Activated CD8-positive, alpha-beta T cell treated with anti-CD3 and anti-CD28 coated beads, Interleukin-2, amount 10 ng/mL, durations not matched to agents 7 days and 5 days (primary cell): ENCODE results near the gene CTSW. TPM values are rescaled to one million over a fixed set of nuclear protein-coding genes. Genes with fewer than 3 reads are reported as not detected.
"Not testable (repeated sequence)": the region's sequence is repeated elsewhere in the genome, so short reads cannot be mapped to it uniquely, and the experiment has no call there.

Experiments
- ATAC-seq: fragments of 150-1000 bp; cut with Tn5 transposase; one replicate; pipeline ENCODE4 v1.10.0; 2021; ENCODE audit warnings: moderate library complexity
- CTCF ChIA-PET: fragments of 350-600 bp; sonication (Branson Sonifier 250); formaldehyde crosslinking; loops from one replicate; lab custom pipeline; 2021; ENCODE audit warnings: antibody characterized with exemption; lab: Charles Lee
- POLR2A ChIA-PET: fragments of 350-600 bp; sonication (Branson Sonifier 250); formaldehyde crosslinking; loops from one replicate; lab custom pipeline; 2021; ENCODE audit warnings: antibody characterized with exemption; lab: Charles Lee
- DNase-seq: peaks from one replicate; pipeline ENCODE4 v3.0.0-alpha.2; 2020
- H3K27ac Mint-ChIP-seq: one replicate; pipeline ENCODE4 v1.8.0; 2021; ENCODE audit warnings: mild to moderate bottlenecking, mixed read lengths
- H3K27me3 Mint-ChIP-seq: one replicate; pipeline ENCODE4 v1.8.0; 2021; ENCODE audit warnings: low read depth, mixed read lengths
- H3K36me3 Mint-ChIP-seq: one replicate; pipeline ENCODE4 v1.8.0; 2021; ENCODE audit warnings: low read depth, mixed read lengths
- H3K4me1 Mint-ChIP-seq: one replicate; pipeline ENCODE4 v1.8.0; 2021; ENCODE audit warnings: low read depth, mixed read lengths
- H3K4me3 Mint-ChIP-seq: one replicate; pipeline ENCODE4 v1.8.0; 2021; ENCODE audit warnings: mild to moderate bottlenecking, mixed read lengths
- H3K9me3 Mint-ChIP-seq: one replicate; pipeline ENCODE4 v1.8.0; 2022; ENCODE audit warnings: mixed read lengths; ENCODE audit not compliant: insufficient read depth
- total RNA-seq, 2 experiments: library from RNA; stranded (reverse); gene quantifications; one replicate each; pipeline ENCODE4 v1.2.3, GENCODE V29; 2021

The CTSW gene
- total RNA-seq, 2 experiments from 2014 or later = 381 to 413 TPM

GRCh38 chr11:65886826-65887722 lies 7.4 kb downstream of the CTSW start:
- Mint-ChIP-seq H3K4me3 (peak overlapping the region; percentile 98), H3K4me1 (peaks cover 69% of the 10 kb centered on the region), H3K36me3 (peaks cover 49% of the 10 kb centered on the region), H3K9me3 (no peaks in the 10 kb centered on the region), H3K27me3 (no peaks in the 10 kb centered on the region), H3K27ac (peak overlapping the region; percentile 96)
- no peak for ATAC-seq
- POLR2A ChIA-PET = interaction anchor here (0.5 to 19.3 kb wide), 3 partner anchors 33 to 86 kb away, joined by 3 to 305 read pairs (median 3); partner anchors contain the start of genes CFL1 and MUS81
- DNase-seq = no peak
- CTCF ChIA-PET = interaction anchor here (0.7 to 19.5 kb wide), 23 partner anchors 9 to 175 kb away, joined by 3 to 584 read pairs (median 7); partner anchors contain the start of genes AP5B1, C11orf68, CFL1 and EFEMP2

- Mint-ChIP-seq H3K9me3 (no peaks in the 10 kb centered on the region), H3K36me3 (peaks cover 51% of the 10 kb centered on the region), H3K4me1 (peaks cover 69% of the 10 kb centered on the region), H3K4me3 (peak overlapping the region; percentile 98), H3K27ac (peak overlapping the region; percentile 96), H3K27me3 (no peaks in the 10 kb centered on the region)
- ChIA-PET POLR2A (interaction anchor here (0.6 to 19.3 kb wide), 12 partner anchors 8 to 115 kb away, joined by 3 to 305 read pairs (median 6); partner anchors contain the start of genes BANF1, CFL1, CTSW and EIF1AD), CTCF (interaction anchor here (0.8 to 19.5 kb wide), 34 partner anchors 8 to 183 kb away, joined by 3 to 584 read pairs (median 6); partner anchors contain the start of genes AP5B1, BANF1, C11orf68 and CFL1)
- ATAC-seq = no peak
- no peak for DNase-seq
Observed at GRCh38 chr11:65887723-65888162, 8.1 kb downstream of the CTSW start.

GRCh38 chr11:65888163-65888814 lies 8.7 kb downstream of the CTSW start, which contains the start of gene FIBP:
Gene FIBP (minus strand): TSS chr11:65888471. CDS start chr11:65888418, 53 bp downstream.
- ATAC-seq = peak; percentile 62
- POLR2A ChIA-PET = interaction anchor here (0.8 to 19.3 kb wide), 12 partner anchors 8 to 114 kb away, joined by 3 to 305 read pairs (median 8); partner anchors contain the start of genes BANF1, C11orf68, CFL1 and CTSW

GRCh38 chr11:65890324-65891218 lies 10.9 kb downstream of the CTSW start, which contains the start of gene CCDC85B:
Gene CCDC85B (plus strand): TSS chr11:65890673. CDS start chr11:65890784, 111 bp downstream.
- H3K4me3 Mint-ChIP-seq = peak within 1 kb of the TSS; percentile 98
- no peaks in the 10 kb centered on the region for H3K27me3 Mint-ChIP-seq
- H3K4me1 Mint-ChIP-seq = peaks cover 64% of the 10 kb centered on the region
- H3K27ac Mint-ChIP-seq = peak within 1 kb of the TSS; percentile 96
- POLR2A ChIA-PET = interaction anchor here (0.6 to 19.3 kb wide), 30 partner anchors 11 to 472 kb away, joined by 3 to 305 read pairs (median 4); partner anchors contain the start of genes BANF1, C11orf68, CFL1 and CTSW
- no peaks in the 10 kb centered on the region for H3K9me3 Mint-ChIP-seq
- DNase-seq (peak; percentile 99), ATAC-seq (peak; percentile 72)
- H3K36me3 Mint-ChIP-seq = peaks cover 30% of the 10 kb centered on the region
- CTCF ChIA-PET = interaction anchor here (0.6 to 19.5 kb wide), 30 partner anchors 7 to 575 kb away, joined by 3 to 584 read pairs (median 8); partner anchors contain the start of genes AP5B1, BANF1, C11orf68 and CFL1

More at GRCh38 chr11:65888163-65888814, 8.7 kb downstream of the CTSW start, which contains the start of gene FIBP:
- H3K9me3 Mint-ChIP-seq = no peaks in the 10 kb centered on the region
- peaks cover 70% of the 10 kb centered on the region for H3K4me1 Mint-ChIP-seq
- CTCF ChIA-PET = interaction anchor here (0.7 to 19.5 kb wide), 36 partner anchors 9 to 313 kb away, joined by 3 to 584 read pairs (median 6); partner anchors contain the start of genes AP5B1, BANF1, C11orf68 and CFL1
- H3K27me3 Mint-ChIP-seq = no peaks in the 10 kb centered on the region
- H3K36me3 Mint-ChIP-seq = peaks cover 47% of the 10 kb centered on the region
- peak within 1 kb of the TSS; percentile 96 for H3K27ac Mint-ChIP-seq
- peak; percentile 98 for DNase-seq
- peak within 1 kb of the TSS; percentile 98 for H3K4me3 Mint-ChIP-seq

GRCh38 chr11:65891219-65892136 lies 11.8 kb downstream of the CTSW start:
- Mint-ChIP-seq H3K36me3 (peaks cover 31% of the 10 kb centered on the region), H3K27me3 (no peaks in the 10 kb centered on the region), H3K27ac (peak overlapping the region; percentile 85), H3K4me1 (peaks cover 67% of the 10 kb centered on the region), H3K4me3 (peak overlapping the region; percentile 98), H3K9me3 (no peaks in the 10 kb centered on the region)
- DNase-seq = peak; percentile 60
- CTCF ChIA-PET = interaction anchor here (0.8 to 19.5 kb wide), 23 partner anchors 6 to 424 kb away, joined by 3 to 584 read pairs (median 15); partner anchors contain the start of genes AP5B1, BANF1, C11orf68 and CFL1
- POLR2A ChIA-PET = interaction anchor here (0.6 to 19.3 kb wide), 27 partner anchors 10 to 1203 kb away, joined by 3 to 305 read pairs (median 5); partner anchors contain the start of genes BANF1, C11orf68, CFL1 and CTSW
- ATAC-seq = no peak

GRCh38 chr11:65892137-65892540 lies 12.5 kb downstream of the CTSW start:
- ChIA-PET POLR2A (interaction anchor here (0.9 to 19.3 kb wide), 4 partner anchors 9 to 110 kb away, joined by 3 to 305 read pairs (median 34); partner anchors contain the start of genes BANF1, CFL1, EIF1AD and FOSL1), CTCF (interaction anchor here (0.8 to 19.5 kb wide), 9 partner anchors 9 to 181 kb away, joined by 3 to 584 read pairs (median 21); partner anchors contain the start of genes CFL1, EFEMP2, FOSL1 and KAT5)
- Mint-ChIP-seq H3K27ac (peak overlapping the region; percentile 85), H3K36me3 (peaks cover 25% of the 10 kb centered on the region), H3K4me3 (peak overlapping the region; percentile 98), H3K4me1 (peaks cover 67% of the 10 kb centered on the region)
- DNase-seq = peak; percentile 54
- ATAC-seq, H3K9me3 Mint-ChIP-seq, H3K27me3 Mint-ChIP-seq: not testable (repeated sequence)

GRCh38 chr11:65892661-65893317 lies 13.2 kb downstream of the CTSW start:
- peaks cover 25% of the 10 kb centered on the region for H3K36me3 Mint-ChIP-seq
- peak overlapping the region; percentile 98 for H3K4me3 Mint-ChIP-seq
- peak overlapping the region; percentile 85 for H3K27ac Mint-ChIP-seq
- H3K4me1 Mint-ChIP-seq = peaks cover 69% of the 10 kb centered on the region
- CTCF ChIA-PET = interaction anchor here (0.8 to 19.5 kb wide), 9 partner anchors 8 to 181 kb away, joined by 3 to 584 read pairs (median 36); partner anchors contain the start of genes CFL1, EFEMP2, FOSL1 and KAT5
- DNase-seq = no peak
- H3K27me3 Mint-ChIP-seq = no peaks in the 10 kb centered on the region
- POLR2A ChIA-PET = interaction anchor here (0.6 to 19.3 kb wide), 6 partner anchors 8 to 394 kb away, joined by 3 to 305 read pairs (median 6); partner anchors contain the start of genes CFL1, FOSL1, MALAT1 and MUS81
- no peaks in the 10 kb centered on the region for H3K9me3 Mint-ChIP-seq
- no peak for ATAC-seq

- peaks cover 23% of the 10 kb centered on the region for H3K36me3 Mint-ChIP-seq
- H3K9me3 Mint-ChIP-seq = no peaks in the 10 kb centered on the region
- peak; percentile 13 for ATAC-seq
- ChIA-PET CTCF (interaction anchor here (0.6 to 19.5 kb wide), 8 partner anchors 9 to 513 kb away, joined by 3 to 584 read pairs (median 6); partner anchors contain the start of genes CFL1, EFEMP2, KAT5 and MUS81), POLR2A (interaction anchor here (0.6 to 19.3 kb wide), 10 partner anchors 7 to 395 kb away, joined by 3 to 305 read pairs (median 4); partner anchors contain the start of genes BANF1, CFL1, CTSW and FOSL1)
- peak overlapping the region; percentile 85 for H3K27ac Mint-ChIP-seq
- H3K4me3 Mint-ChIP-seq = peak overlapping the region; percentile 98
- H3K4me1 Mint-ChIP-seq = peaks cover 70% of the 10 kb centered on the region
- no peaks in the 10 kb centered on the region for H3K27me3 Mint-ChIP-seq
- peak; percentile 64 for DNase-seq
Observed at GRCh38 chr11:65894034-65894591, 14.5 kb downstream of the CTSW start.
